GM23338 (cell line): Measurements from ENCODE around the gene CCNF.

Experiments
- CTCF ChIP-seq, 2 experiments: fragments of 200-600 bp in 1 of 2; sonication (generic) in 1 of 2; conservative IDR thresholded peaks; 2 replicates each; pipeline versions ENCODE4 v1.5.1 to v1.6.1; 2016 to 2017; ENCODE audit warnings: antibody characterized with exemption in 2 of 2, low read depth in 2 of 2, mild to moderate bottlenecking in 2 of 2, moderate library complexity in 1 of 2
- EZH2 ChIP-seq: fragments of 200-600 bp; sonication (generic); IDR thresholded peaks from one replicate; pipeline ENCODE4 v1.8.0; 2017; ENCODE audit warnings: antibody characterized with exemption, mild to moderate bottlenecking, low read depth; ENCODE audit not compliant: unreplicated experiment
- POLR2AphosphoS5 ChIP-seq: IDR thresholded peaks from 2 replicates; pipeline ENCODE4 v1.6.1; 2016; ENCODE audit warnings: antibody characterized with exemption, low read depth

GRCh38 chr16:2487517-2487842 lies 58.2 kb downstream of the CCNF start:
- TF ChIP-seq EZH2 (no peak), CTCF (conservative IDR thresholded peaks at IDR 0.05; ENCODE audit: low read depth in 2 of 2) (no peak), POLR2AphosphoS5 (no peak)
